ENCODE data around the gene SPINT2.
"Not testable (repeated sequence)": the region's sequence is repeated elsewhere in the genome, so short reads cannot be mapped to it uniquely, and the experiment has no call there.

SPINT2 gene

DNA sequence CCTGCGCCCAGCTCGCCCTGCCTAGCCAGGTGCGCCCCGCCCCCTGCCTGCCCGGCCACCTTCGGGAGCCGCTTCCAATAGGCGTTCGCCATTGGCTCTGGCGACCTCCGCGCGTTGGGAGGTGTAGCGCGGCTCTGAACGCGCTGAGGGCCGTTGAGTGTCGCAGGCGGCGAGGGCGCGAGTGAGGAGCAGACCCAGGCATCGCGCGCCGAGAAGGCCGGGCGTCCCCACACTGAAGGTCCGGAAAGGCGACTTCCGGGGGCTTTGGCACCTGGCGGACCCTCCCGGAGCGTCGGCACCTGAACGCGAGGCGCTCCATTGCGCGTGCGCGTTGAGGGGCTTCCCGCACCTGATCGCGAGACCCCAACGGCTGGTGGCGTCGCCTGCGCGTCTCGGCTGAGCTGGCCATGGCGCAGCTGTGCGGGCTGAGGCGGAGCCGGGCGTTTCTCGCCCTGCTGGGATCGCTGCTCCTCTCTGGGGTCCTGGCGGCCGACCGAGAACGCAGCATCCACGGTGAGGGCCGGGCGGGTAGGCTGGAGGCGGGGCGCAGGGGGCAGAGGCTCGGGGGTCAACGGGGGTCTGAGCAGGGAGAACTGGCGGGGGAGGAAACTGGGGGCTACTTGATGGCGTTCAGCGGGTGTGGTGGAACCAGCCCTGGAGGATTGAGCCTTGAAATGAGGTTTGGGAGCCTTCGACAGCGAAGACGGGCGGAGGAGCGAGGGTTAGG, at the start of gene SPINT2:
Gene SPINT2, plus strand, starts transcription at position 88 of the 727 bp plus-strand sequence. Its CDS starts 320 bp downstream, at position 408.
- DNase-seq = no peak

DNA sequence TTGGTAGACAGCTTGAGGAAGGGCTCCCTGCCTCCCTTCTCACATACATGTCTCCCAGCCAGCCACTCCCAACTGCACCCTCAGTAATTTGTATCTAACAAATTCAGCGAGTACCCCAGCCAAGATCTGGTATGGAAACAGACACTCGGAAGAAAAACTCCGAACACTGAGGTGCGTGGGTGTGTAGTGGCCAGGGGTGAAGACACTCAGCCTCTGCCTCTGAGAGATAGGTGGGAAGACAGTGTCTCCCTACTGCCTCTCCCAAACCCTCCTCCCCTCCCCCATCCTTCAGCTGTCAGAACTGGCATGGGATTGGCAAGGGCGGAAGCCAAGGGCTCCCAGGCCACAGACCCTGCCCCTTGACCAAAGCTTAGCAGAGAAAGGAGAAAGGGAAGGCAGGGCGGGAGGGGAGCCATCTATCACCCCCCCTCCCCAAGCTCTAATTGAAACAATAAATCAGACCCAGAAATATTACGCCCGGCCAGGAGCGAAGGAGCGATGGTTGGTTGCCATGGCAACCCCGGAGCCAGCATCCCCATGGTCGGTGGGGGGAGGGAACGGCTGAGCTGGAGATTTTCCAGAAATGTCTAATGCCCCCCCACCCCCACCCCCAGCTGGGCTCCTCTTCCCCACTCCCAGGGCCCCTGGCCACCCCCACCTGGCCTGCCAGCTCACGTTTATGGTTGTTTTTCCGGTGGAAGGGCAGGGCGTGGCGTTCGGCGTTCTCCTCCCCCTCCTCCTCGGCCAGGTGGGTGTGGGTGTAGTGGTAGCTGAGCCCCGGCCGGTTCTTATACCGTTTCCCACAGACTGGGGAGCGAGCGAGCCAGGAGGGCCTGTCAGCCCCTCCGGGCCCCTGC, 47.4 kb upstream of the SPINT2 start:
- DNase-seq = no peak

DNA sequence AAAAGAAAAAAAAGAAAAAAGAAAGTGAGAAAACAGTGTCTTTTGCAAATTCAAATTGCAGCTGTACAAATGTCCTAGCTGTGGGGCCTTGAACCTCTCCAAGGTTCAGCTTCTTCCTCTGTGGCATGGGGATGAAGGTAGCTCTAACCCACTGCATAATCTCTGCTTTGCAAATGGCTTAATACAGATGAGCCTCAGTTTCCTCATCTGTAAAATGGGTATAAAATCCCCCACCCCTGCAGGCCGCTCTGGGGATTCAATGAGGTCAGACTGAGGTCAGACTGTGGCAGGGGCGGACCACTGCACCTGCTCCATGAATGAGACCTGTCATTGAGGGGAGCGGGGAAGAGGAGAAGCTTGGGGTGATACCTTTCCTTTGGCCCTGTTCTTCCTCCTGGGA, 46.2 kb upstream of the SPINT2 start:
- no peak for DNase-seq

- no peak for DNase-seq
Observed at GRCh38 chr19:38219221-38219620, 45.2 kb upstream of the SPINT2 start.

- no peak for DNase-seq
Observed at GRCh38 chr19:38221421-38221820, 43.0 kb upstream of the SPINT2 start.

- DNase-seq = no peak
Observed at GRCh38 chr19:38221919-38222830, 42.2 kb upstream of the SPINT2 start.

GRCh38 chr19:38223119-38223523, 41.3 kb upstream of the SPINT2 start:
- no peak for DNase-seq

- no peak for DNase-seq
Observed at GRCh38 chr19:38223617-38224013, 40.8 kb upstream of the SPINT2 start.

- peak; percentile 85 for DNase-seq
Observed at GRCh38 chr19:38224014-38224862, 40.1 kb upstream of the SPINT2 start, which contains the start of gene DPF1. DPF1 (minus strand) TSS chr19:38224222; CDS start chr19:38224142, 80 bp downstream.

- DNase-seq = not testable (repeated sequence)
Observed at GRCh38 chr19:38224863-38225218, 39.5 kb upstream of the SPINT2 start.

DNA sequence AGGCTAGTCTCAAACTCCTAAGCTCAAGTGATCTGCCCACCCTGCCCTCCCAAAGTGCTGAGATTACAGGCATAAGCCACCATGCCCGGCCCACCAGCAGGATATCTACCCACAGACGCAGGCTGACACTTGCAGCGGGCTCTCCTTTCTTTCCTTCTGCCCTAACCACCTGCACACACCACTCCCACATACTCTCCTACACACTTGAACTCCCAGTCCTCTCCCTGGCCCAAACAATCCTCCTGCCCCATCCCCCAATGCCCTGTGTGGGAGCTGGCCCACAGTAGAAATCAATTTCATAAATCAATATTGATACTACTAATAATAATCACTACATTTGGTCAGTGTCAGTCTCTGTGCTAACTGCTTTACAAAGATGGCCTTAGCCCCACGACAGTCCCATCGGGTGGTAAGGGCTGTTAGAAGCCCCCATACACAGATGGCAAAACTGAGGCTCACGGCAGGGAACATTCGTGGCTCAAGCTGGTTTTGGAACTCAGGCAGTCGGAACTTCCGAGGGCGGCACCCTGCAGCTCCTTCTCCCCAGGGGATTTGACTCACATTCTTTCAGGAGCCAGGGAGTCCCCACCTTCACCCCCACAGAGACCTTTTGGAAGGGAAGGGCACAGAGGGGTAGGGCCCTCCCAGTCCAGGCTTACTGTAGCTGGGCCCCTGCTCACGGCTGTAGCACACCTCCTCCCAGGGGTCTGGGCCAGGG, 36.9 kb upstream of the SPINT2 start:
- no peak for DNase-seq

- DNase-seq = no peak
Observed at GRCh38 chr19:38228005-38228377, 36.4 kb upstream of the SPINT2 start.

- DNase-seq = no peak
Observed at GRCh38 chr19:38228491-38229439, 35.6 kb upstream of the SPINT2 start.

- DNase-seq = peak; percentile 76
Observed at GRCh38 chr19:38229585-38230073, 34.7 kb upstream of the SPINT2 start.

- DNase-seq = not testable (repeated sequence)
Observed at GRCh38 chr19:38230506-38231133, 33.8 kb upstream of the SPINT2 start.

- DNase-seq = no peak
Observed at GRCh38 chr19:38231918-38232317, 32.5 kb upstream of the SPINT2 start.

- peak; percentile 43 for DNase-seq
Observed at GRCh38 chr19:38233740-38234251, 30.6 kb upstream of the SPINT2 start.

DNA sequence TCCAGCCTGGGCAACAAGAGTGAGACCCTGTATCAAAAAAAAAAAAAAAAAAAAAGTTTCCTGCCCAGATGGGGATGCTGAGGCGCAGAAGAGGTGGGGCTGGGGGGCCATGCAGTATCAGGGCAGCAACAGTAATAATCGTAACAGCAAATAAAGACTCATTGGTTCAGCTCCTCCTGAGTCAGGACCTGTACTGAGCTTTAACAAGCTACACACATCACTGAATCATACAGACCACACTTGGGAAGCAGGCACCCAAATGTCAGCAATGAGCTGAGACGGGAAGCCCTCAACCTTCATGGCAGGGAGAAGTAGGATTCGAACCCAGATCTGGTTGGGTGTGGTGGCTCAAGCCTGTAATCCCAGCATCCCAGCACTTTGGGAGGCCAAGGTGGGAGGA, 29.8 kb upstream of the SPINT2 start:
- no peak for DNase-seq

DNA sequence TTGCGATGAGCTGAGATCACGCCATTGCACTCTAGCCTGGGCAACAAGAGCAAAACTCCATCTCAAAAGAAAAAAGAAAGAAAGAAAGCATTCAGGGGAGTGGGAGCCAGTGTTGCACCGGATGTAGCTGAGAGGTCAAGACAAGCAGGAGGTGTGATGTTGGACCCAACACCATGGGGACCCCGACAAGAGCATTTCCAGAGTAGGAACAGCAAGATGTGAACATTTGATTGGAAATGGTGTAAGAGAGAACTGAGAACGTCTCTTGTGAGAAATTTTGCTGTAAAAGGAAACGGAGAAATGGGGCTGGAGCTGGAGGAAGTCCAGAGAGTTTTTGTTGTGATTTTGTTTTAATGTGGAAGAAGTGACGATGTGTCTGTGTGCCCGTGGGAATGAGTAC, 24.6 kb upstream of the SPINT2 start:
- DNase-seq = no peak
